ENCODE results near the gene HSPA1A.
A peak's percentile ranks its signal among the peaks of the same experiment; 100 is the strongest.
"Not testable (repeated sequence)": the region's sequence is repeated elsewhere in the genome, so short reads cannot be mapped to it uniquely, and the experiment has no call there.

The HSPA1A gene

DNA sequence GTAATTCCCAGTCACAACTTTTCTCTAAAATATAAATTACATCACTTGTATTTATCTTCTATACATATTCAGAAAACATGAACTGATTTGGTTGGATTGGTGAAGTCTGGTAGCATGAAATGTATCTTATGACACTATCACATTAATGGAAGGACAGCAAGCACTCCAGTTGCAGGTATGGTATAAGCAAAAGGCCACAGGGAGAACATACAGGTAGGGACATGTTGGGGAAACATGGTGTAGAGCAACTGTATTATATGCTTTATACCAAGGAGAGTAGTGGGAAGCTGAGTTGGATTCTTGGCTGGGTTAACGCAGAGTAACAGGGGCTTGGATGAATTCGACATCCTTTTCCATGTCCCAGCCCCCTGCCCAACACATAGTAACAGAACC, 18.4 kb upstream of the HSPA1A start:
- H3K4me1 ChIP-seq (ENCODE audit: control insufficient read depth, low read length): peaks cover 44% of the 10 kb centered on the region
- H3K27ac ChIP-seq (ENCODE audit: low read depth, low read length): peak overlapping the region; percentile 71
- TF ChIP-seq, protein P1, sequence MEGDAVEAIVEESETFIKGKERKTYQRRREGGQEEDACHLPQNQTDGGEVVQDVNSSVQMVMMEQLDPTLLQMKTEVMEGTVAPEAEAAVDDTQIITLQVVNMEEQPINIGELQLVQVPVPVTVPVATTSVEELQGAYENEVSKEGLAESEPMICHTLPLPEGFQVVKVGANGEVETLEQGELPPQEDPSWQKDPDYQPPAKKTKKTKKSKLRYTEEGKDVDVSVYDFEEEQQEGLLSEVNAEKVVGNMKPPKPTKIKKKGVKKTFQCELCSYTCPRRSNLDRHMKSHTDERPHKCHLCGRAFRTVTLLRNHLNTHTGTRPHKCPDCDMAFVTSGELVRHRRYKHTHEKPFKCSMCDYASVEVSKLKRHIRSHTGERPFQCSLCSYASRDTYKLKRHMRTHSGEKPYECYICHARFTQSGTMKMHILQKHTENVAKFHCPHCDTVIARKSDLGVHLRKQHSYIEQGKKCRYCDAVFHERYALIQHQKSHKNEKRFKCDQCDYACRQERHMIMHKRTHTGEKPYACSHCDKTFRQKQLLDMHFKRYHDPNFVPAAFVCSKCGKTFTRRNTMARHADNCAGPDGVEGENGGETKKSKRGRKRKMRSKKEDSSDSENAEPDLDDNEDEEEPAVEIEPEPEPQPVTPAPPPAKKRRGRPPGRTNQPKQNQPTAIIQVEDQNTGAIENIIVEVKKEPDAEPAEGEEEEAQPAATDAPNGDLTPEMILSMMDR (IDR thresholded peaks at IDR 0.05; ENCODE audit: low read depth, low read length, poor library complexity, severe bottlenecking): no peak
- TF ChIP-seq EZH2phosphoT487 (IDR thresholded peaks at IDR 0.05; ENCODE audit: borderline replicate concordance, low read length): no peak
- H3K9me3 ChIP-seq (ENCODE audit: control insufficient read depth, insufficient read depth, low read length): no peaks in the 10 kb centered on the region
- no peaks in the 10 kb centered on the region for H3K27me3 ChIP-seq (ENCODE audit: control insufficient read depth, low read length)
- peaks cover 17% of the 10 kb centered on the region for H3F3A ChIP-seq (ENCODE audit: control insufficient read depth, insufficient read depth)
- H3K9me2 ChIP-seq (replicated peaks; ENCODE audit: control insufficient read depth, low read length): no peaks in the 10 kb centered on the region
- H3K79me2 ChIP-seq (ENCODE audit: control insufficient read depth, low read length): peaks cover 46% of the 10 kb centered on the region
- peak overlapping the region; percentile 18; the same call in 1 of the 2 replicates for H3K4me3 ChIP-seq (ENCODE audit: low read length)
- peaks cover 52% of the 10 kb centered on the region for H3K36me3 ChIP-seq (ENCODE audit: control insufficient read depth, low read length)
- peak overlapping the region; percentile 53 for H3K4me2 ChIP-seq (ENCODE audit: low read length)
- no peaks in the 10 kb centered on the region for H4K20me1 ChIP-seq (ENCODE audit: control insufficient read depth, insufficient read depth, low read depth, low read length)

DNA sequence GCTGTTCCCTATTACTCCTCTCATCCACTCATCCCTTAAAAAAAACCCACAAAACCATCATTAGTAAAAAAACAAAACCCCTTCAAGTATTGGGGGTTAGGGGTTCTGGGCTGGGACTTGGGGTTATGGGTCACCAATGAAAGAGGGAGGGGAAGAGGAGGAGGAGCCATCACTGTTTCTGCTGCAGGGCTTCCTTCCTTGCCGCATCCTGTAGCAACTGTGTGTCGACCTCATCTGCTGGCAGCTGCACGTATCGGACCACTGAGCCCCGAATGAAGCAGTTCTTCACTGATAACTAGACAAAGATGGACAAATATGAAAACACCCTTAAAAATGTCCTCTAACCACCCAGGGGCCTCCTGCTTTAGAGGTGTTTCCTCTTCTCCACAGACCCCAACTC, 17.8 kb upstream of the HSPA1A start:
- Histone ChIP-seq H3K27ac (ENCODE audit: low read depth, low read length) (peak overlapping the region; percentile 71), H3K9me3 (ENCODE audit: control insufficient read depth, insufficient read depth, low read length) (no peaks in the 10 kb centered on the region), H3K4me1 (ENCODE audit: control insufficient read depth, low read length) (peaks cover 44% of the 10 kb centered on the region), H3F3A (ENCODE audit: control insufficient read depth, insufficient read depth) (peaks cover 17% of the 10 kb centered on the region), H3K36me3 (ENCODE audit: control insufficient read depth, low read length) (peaks cover 46% of the 10 kb centered on the region), H3K79me2 (ENCODE audit: control insufficient read depth, low read length) (peaks cover 44% of the 10 kb centered on the region), H3K27me3 (ENCODE audit: control insufficient read depth, low read length) (no peaks in the 10 kb centered on the region), H3K4me2 (ENCODE audit: low read length) (peak overlapping the region; percentile 53), H4K20me1 (ENCODE audit: control insufficient read depth, insufficient read depth, low read depth, low read length) (no peaks in the 10 kb centered on the region), H3K4me3 (ENCODE audit: low read length) (peak overlapping the region; percentile 18), H3K9me2 (replicated peaks; ENCODE audit: control insufficient read depth, low read length) (no peaks in the 10 kb centered on the region)
- TF ChIP-seq, protein P1 (IDR thresholded peaks at IDR 0.05; ENCODE audit: low read depth, low read length, poor library complexity, severe bottlenecking): no peak
- TF ChIP-seq EZH2phosphoT487 (IDR thresholded peaks at IDR 0.05; ENCODE audit: borderline replicate concordance, low read length): no peak

DNA sequence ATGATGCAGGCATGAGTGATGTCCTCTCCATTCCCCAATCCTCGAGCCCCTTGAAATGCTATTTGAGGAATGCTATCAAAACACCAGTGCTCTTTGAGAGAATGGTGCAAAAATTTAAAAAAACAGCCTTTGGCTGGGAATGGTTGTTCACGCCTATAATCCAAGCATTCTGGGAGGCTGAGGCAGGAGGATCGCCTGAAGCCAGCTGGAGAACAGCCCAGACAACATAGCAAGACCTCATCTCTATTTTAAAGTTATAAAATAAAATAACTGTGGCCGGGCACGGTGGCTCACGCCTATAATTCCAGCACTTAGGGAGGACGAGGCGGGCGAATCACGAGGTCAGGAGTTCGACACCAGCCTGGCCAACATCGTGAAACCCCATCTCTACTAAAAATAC, 15.6 kb upstream of the HSPA1A start:
- H3F3A ChIP-seq (ENCODE audit: control insufficient read depth, insufficient read depth): peaks cover 17% of the 10 kb centered on the region
- peaks cover 33% of the 10 kb centered on the region for H3K4me1 ChIP-seq (ENCODE audit: control insufficient read depth, low read length)
- H4K20me1 ChIP-seq (ENCODE audit: control insufficient read depth, insufficient read depth, low read depth, low read length): no peaks in the 10 kb centered on the region
- H3K27ac ChIP-seq (ENCODE audit: low read depth, low read length): no peak overlapping the region
- H3K9me2 ChIP-seq (replicated peaks; ENCODE audit: control insufficient read depth, low read length): no peaks in the 10 kb centered on the region
- peaks cover 39% of the 10 kb centered on the region for H3K79me2 ChIP-seq (ENCODE audit: control insufficient read depth, low read length)
- no peaks in the 10 kb centered on the region for H3K9me3 ChIP-seq (ENCODE audit: control insufficient read depth, insufficient read depth, low read length)
- H3K36me3 ChIP-seq (ENCODE audit: control insufficient read depth, low read length): peaks cover 47% of the 10 kb centered on the region
- H3K27me3 ChIP-seq (ENCODE audit: control insufficient read depth, low read length): no peaks in the 10 kb centered on the region
- TF ChIP-seq, protein P1 (IDR thresholded peaks at IDR 0.05; ENCODE audit: low read depth, low read length, poor library complexity, severe bottlenecking): no peak
- TF ChIP-seq EZH2phosphoT487 (IDR thresholded peaks at IDR 0.05; ENCODE audit: borderline replicate concordance, low read length): no peak
- no peak overlapping the region for H3K4me3 ChIP-seq (ENCODE audit: low read length)
- H3K4me2 ChIP-seq (ENCODE audit: low read length): no peak overlapping the region

DNA sequence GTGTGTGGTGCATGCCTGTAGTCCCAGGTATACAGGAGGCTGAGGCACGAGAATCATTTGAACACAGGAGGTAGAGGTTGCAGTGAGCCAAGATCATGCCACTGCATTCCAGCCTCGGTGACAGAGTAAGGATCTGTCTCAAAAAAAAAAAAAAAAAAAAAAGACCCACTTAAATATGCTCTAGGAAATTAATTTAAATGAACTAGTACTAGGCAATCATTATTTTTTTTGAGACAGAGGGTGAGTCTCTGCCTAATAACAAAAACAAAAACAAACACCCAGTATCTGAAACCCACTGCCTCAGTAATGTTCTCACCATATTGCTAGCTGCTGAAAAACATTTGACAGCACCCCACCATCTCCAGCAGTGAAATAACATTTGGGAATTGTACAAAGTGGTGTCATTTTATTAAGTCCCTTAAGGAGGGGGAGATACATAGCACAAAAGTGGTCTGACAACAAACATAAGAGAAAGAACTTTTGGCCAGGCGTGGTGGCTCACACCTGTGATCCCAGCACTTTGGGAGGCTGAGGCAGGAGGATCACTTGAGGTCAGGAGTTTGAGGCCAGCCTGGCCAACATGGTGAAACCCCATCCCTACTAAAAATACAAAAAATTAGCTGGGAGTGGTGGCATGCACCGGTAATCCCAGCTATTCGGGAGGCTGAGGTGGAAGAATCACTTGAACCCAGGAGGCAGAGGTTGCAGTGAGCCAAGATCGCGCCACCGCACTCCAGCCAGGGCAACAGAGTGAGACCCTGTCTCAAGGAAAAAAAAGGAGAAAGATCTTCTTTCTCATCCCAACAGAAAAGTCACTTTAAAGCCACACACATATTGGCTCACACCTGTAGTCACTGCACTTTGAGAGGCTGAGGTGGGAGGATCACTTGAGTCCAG, 14.1 kb upstream of the HSPA1A start:
- peaks cover 46% of the 10 kb centered on the region for H3K36me3 ChIP-seq (ENCODE audit: control insufficient read depth, low read length)
- not testable (repeated sequence) for H4K20me1 ChIP-seq (ENCODE audit: control insufficient read depth, insufficient read depth, low read depth, low read length); H3K4me3 ChIP-seq (ENCODE audit: low read length); H3K27ac ChIP-seq (ENCODE audit: low read depth, low read length); H3K9me3 ChIP-seq (ENCODE audit: control insufficient read depth, insufficient read depth, low read length); H3K27me3 ChIP-seq (ENCODE audit: control insufficient read depth, low read length); H3K9me2 ChIP-seq (replicated peaks; ENCODE audit: control insufficient read depth, low read length); H3K4me2 ChIP-seq (ENCODE audit: low read length)
- peaks cover 17% of the 10 kb centered on the region for H3F3A ChIP-seq (ENCODE audit: control insufficient read depth, insufficient read depth)
- peaks cover 39% of the 10 kb centered on the region for H3K4me1 ChIP-seq (ENCODE audit: control insufficient read depth, low read length)
- H3K79me2 ChIP-seq (ENCODE audit: control insufficient read depth, low read length): peaks cover 43% of the 10 kb centered on the region

Measured in DOHH2 (cell line).